Measurements from ENCODE around the gene FAM219B. TPM values are rescaled to one million over a fixed set of nuclear protein-coding genes. Genes with fewer than 3 reads are reported as not detected.

FAM219B gene
- total RNA-seq, 1 experiment from 2014 or later = 21.2 TPM

GRCh38 chr15:74863239-74864056, 43.2 kb downstream of the FAM219B start:
- in situ Hi-C loops (cut with HindIII; ENCODE audit: low pct_unique_long_range_greater_than_20kb, low sequenced_read_pairs) = no loop called here
- peak; percentile 69 for DNase-seq (ENCODE audit: low read depth)

- in situ Hi-C loops (cut with HindIII; ENCODE audit: low pct_unique_long_range_greater_than_20kb, low sequenced_read_pairs) = no loop called here
- no peak for DNase-seq (ENCODE audit: low read depth)
These were observed 48.3 kb downstream of the FAM219B start for GRCh38 chr15:74858369-74858740.

GRCh38 chr15:74857671-74858368, 48.8 kb downstream of the FAM219B start:
- in situ Hi-C loops (cut with HindIII; ENCODE audit: low pct_unique_long_range_greater_than_20kb, low sequenced_read_pairs) = no loop called here
- DNase-seq (ENCODE audit: low read depth) = no peak

- in situ Hi-C loops (cut with HindIII; ENCODE audit: low pct_unique_long_range_greater_than_20kb, low sequenced_read_pairs) = no loop called here
These were observed 49.5 kb downstream of the FAM219B start for GRCh38 chr15:74857082-74857655.

DNA sequence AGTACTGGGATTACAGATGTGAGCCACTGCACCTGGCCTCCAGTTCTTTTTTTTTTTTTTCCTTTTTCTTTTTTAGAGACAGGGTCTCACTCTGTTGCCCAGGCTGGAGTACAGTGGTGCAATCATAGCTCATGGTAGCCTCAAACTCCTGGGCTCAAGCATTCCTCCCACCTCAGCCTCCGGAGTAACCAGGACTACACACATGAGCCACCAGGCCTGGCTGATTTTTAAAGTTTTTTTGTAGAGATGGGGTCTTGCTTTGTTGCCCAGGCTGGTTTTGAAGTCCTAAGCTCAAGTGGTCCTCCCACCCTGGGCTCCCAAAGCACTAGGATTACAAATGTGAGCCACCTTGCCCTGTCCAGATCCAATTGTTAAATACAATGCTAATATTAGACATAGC, 50.1 kb downstream of the FAM219B start:
- no peak for DNase-seq (ENCODE audit: low read depth)
- in situ Hi-C loops (cut with HindIII; ENCODE audit: low pct_unique_long_range_greater_than_20kb, low sequenced_read_pairs) = no loop called here

More at GRCh38 chr15:74857082-74857655, 49.5 kb downstream of the FAM219B start:
- no peak for DNase-seq (ENCODE audit: low read depth)

DNA sequence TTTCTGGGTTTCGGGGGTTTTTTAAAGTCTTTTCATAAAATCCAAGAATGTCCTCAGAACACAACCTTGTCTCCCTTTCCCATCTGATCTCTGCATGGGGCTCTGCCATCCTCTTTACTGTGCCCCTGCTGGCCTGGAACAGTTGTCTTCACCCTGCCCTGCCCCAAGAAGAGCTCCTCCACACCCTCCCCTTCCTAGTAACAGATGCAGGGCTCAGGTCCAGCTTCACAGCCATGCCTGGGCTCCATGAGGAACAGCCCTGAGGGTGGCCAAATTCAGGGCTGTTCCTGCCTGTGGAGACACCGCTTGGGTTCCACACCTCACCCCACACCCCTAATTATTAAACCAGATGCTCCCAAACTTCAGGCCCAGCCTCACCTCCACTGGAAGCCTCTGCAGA, 50.8 kb downstream of the FAM219B start:
- in situ Hi-C loops (cut with HindIII; ENCODE audit: low pct_unique_long_range_greater_than_20kb, low sequenced_read_pairs) = no loop called here
- no peak for DNase-seq (ENCODE audit: low read depth)

DNA sequence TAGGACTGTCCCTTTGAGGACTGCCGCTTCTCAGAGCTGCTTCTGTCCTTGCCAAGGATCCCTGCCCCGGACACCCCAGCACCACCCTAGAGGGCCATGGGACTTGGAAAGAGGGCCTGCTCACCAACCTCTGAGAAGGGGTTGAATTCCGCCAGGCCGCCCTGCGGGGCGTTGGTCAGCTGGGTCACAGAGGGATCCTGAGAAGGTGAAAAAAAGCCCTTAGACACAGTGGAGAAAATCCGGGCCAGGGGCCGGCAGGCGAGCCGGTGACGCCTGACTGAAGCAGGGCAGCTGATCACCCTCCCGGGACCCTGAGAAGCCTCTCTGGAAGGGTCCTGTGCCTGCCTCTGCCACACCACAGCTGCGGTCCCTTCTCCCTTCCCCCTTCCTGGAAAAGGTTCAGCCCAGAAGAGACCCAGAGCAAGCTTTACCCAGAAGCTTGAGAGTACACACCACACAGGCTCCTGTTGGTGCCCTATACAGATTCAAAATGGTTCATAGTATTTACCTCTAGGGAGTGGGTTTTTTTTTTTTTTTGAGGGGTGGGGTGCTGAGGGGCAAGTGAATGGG, 52.1 kb downstream of the FAM219B start:
- in situ Hi-C loops (cut with HindIII; ENCODE audit: low pct_unique_long_range_greater_than_20kb, low sequenced_read_pairs) = no loop called here

GRCh38 chr15:74851960-74852359, 54.7 kb downstream of the FAM219B start:
- in situ Hi-C loops (cut with HindIII; ENCODE audit: low pct_unique_long_range_greater_than_20kb, low sequenced_read_pairs) = no loop called here
- no peak for DNase-seq (ENCODE audit: low read depth)

More for the DNA sequence above, 52.1 kb downstream of the FAM219B start:
- no peak for DNase-seq (ENCODE audit: low read depth)

GRCh38 chr15:74850393-74850792, 56.3 kb downstream of the FAM219B start:
- in situ Hi-C loops (cut with HindIII; ENCODE audit: low pct_unique_long_range_greater_than_20kb, low sequenced_read_pairs) = no loop called here
- no peak for DNase-seq (ENCODE audit: low read depth)

Other genes starting within 250 kb of the FAM219B start
- 26.0 and 31.8 TPM in 2 replicates for gene EDC3, start 210.8 kb downstream of the FAM219B start, total RNA-seq (2014; rRNA removed; shearing (Covaris generic); ENCODE audit: low replicate concordance)
- 3.6 TPM in 1 of 2 replicates, not detected in the other for gene CYP1A1, start 181.3 kb downstream of the FAM219B start, total RNA-seq (2014; rRNA removed; shearing (Covaris generic); ENCODE audit: low replicate concordance)
- not detected in 2 replicates for gene CYP1A2, start 158.0 kb downstream of the FAM219B start, total RNA-seq (2014; rRNA removed; shearing (Covaris generic); ENCODE audit: low replicate concordance)
- 16.0 and 21.3 TPM in 2 replicates for gene CSK, start 124.8 kb downstream of the FAM219B start, total RNA-seq (2014; rRNA removed; shearing (Covaris generic); ENCODE audit: low replicate concordance)
- gene LMAN1L, start 94.0 kb downstream of the FAM219B start, total RNA-seq (2014; rRNA removed; shearing (Covaris generic); ENCODE audit: low replicate concordance) = not detected in 2 replicates
- not detected in 2 replicates for gene CPLX3, start 80.2 kb downstream of the FAM219B start, total RNA-seq (2014; rRNA removed; shearing (Covaris generic); ENCODE audit: low replicate concordance)
- 16.0 and 30.4 TPM in 2 replicates for gene ULK3, start 63.7 kb downstream of the FAM219B start, total RNA-seq (2014; rRNA removed; shearing (Covaris generic); ENCODE audit: low replicate concordance)
- 28.5 and 36.1 TPM in 2 replicates for gene SCAMP2, start 33.5 kb downstream of the FAM219B start, total RNA-seq (2014; rRNA removed; shearing (Covaris generic); ENCODE audit: low replicate concordance)
- 117 and 132 TPM in 2 replicates for gene MPI, start 16.8 kb downstream of the FAM219B start, total RNA-seq (2014; rRNA removed; shearing (Covaris generic); ENCODE audit: low replicate concordance)
- 168 and 179 TPM in 2 replicates for gene COX5A, start 31.2 kb upstream of the FAM219B start, total RNA-seq (2014; rRNA removed; shearing (Covaris generic); ENCODE audit: low replicate concordance)
- gene RPP25, start 49.9 kb upstream of the FAM219B start, total RNA-seq (2014; rRNA removed; shearing (Covaris generic); ENCODE audit: low replicate concordance) = 1.4 and 1.5 TPM in 2 replicates
- gene SCAMP5, start 88.7 kb upstream of the FAM219B start, total RNA-seq (2014; rRNA removed; shearing (Covaris generic); ENCODE audit: low replicate concordance) = 0.88 and 1.0 TPM in 2 replicates
- 22.8 and 38.3 TPM in 2 replicates for gene PPCDC, start 116.7 kb upstream of the FAM219B start, total RNA-seq (2014; rRNA removed; shearing (Covaris generic); ENCODE audit: low replicate concordance)

All from Caki2 (cell line).